ENCODE measurements around the gene PIK3C2B. TPM values are rescaled to one million over a fixed set of nuclear protein-coding genes. Genes with fewer than 3 reads are reported as not detected.

Gene PIK3C2B
- total and polyA plus RNA-seq, 4 experiments from 2014 or later = 0.13 to 46.9 (median 23.7) TPM

- intact Hi-C loops (cut with micrococcal nuclease) = loop anchor here (5.0 kb wide), 1 partner anchor 358 kb away; no protein-coding TSS in a partner anchor
- H3K4me1 ChIP-seq (ENCODE audit: insufficient read depth, low read length) = peaks cover 56% of the 10 kb centered on the region
- no peak for DNase-seq
- H3K9me3 ChIP-seq (ENCODE audit: control insufficient read depth in 1 of 2, low read length in 2 of 2) = no peaks in the 10 kb centered on the region
- ChIA-PET POLR2A (ENCODE audit: partially characterized antibody) (interaction anchor here (1.1 to 12.8 kb wide), 5 partner anchors 45 to 66 kb away, joined by 3 to 136 read pairs (median 4); partner anchors contain the start of genes MDM4 and PIK3C2B), CTCF (ENCODE audit: partially characterized antibody) (interaction anchor here (1.6 to 31.3 kb wide), 5 partner anchors 8 to 314 kb away, joined by 5 to 1077 read pairs (median 34); partner anchors contain the start of gene PIK3C2B)
- peak overlapping the region; percentile 76 for H3K27ac ChIP-seq (ENCODE audit: low read depth, low read length)
- Mint-ChIP-seq H3K27me3 (no peaks in the 10 kb centered on the region), H3K9me3 (no peaks in the 10 kb centered on the region), H3K4me1 (peaks cover 27 to 75% (median 51%) of the 10 kb centered on the region in 4 donors), H3K4me3 (peak overlapping the region in 1 of 8 donors; percentile 39), H3K36me3 (peaks cover 30 to 57% of the 10 kb centered on the region in 2 donors), H3K27ac (peak overlapping the region; percentile 80 to 94 (median 90))
- H3K4me3 ChIP-seq (ENCODE audit: low read length in 2 of 2) = no peak overlapping the region
- no peaks in the 10 kb centered on the region for H3K27me3 ChIP-seq (ENCODE audit: insufficient read depth, low read length)
- peaks cover 3% of the 10 kb centered on the region for H3K36me3 ChIP-seq (ENCODE audit: insufficient read depth, low read length)
Measured at GRCh38 chr1:204449678-204450280, 44.8 kb downstream of the PIK3C2B start.

- no peaks in the 10 kb centered on the region for H3K9me3 ChIP-seq (ENCODE audit: control insufficient read depth in 1 of 2, low read length in 2 of 2)
- intact Hi-C loops (cut with micrococcal nuclease) = loop anchor here (5.0 kb wide), 1 partner anchor 358 kb away; no protein-coding TSS in a partner anchor
- Mint-ChIP-seq H3K36me3 (peaks cover 32 to 58% of the 10 kb centered on the region in 2 donors), H3K4me3 (no peak overlapping the region), H3K4me1 (peaks cover 25 to 70% (median 46%) of the 10 kb centered on the region in 4 donors), H3K9me3 (no peaks in the 10 kb centered on the region), H3K27ac (peak overlapping the region; percentile 73 to 94 (median 85)), H3K27me3 (no peaks in the 10 kb centered on the region)
- ChIA-PET CTCF (ENCODE audit: partially characterized antibody) (interaction anchor here (1.6 to 31.3 kb wide), 7 partner anchors 8 to 358 kb away, joined by 5 to 1077 read pairs (median 8); partner anchors contain the start of gene PIK3C2B), POLR2A (ENCODE audit: partially characterized antibody) (interaction anchor here (1.1 to 12.8 kb wide), 4 partner anchors 46 to 67 kb away, joined by 3 to 136 read pairs (median 4); partner anchors contain the start of genes MDM4 and PIK3C2B)
- H3K36me3 ChIP-seq (ENCODE audit: insufficient read depth, low read length) = peaks cover 9% of the 10 kb centered on the region
- no peak overlapping the region for H3K4me3 ChIP-seq (ENCODE audit: low read length in 2 of 2)
- H3K27me3 ChIP-seq (ENCODE audit: insufficient read depth, low read length) = no peaks in the 10 kb centered on the region
- peaks cover 51% of the 10 kb centered on the region for H3K4me1 ChIP-seq (ENCODE audit: insufficient read depth, low read length)
- DNase-seq = no peak
- H3K27ac ChIP-seq (ENCODE audit: low read depth, low read length) = peak overlapping the region; percentile 40
Measured at GRCh38 chr1:204448991-204449677, 45.5 kb downstream of the PIK3C2B start.

- Histone ChIP-seq H3K27me3 (ENCODE audit: insufficient read depth, low read length) (no peaks in the 10 kb centered on the region), H3K4me1 (ENCODE audit: insufficient read depth, low read length) (peaks cover 45% of the 10 kb centered on the region), H3K4me3 (ENCODE audit: low read length in 2 of 2) (no peak overlapping the region), H3K27ac (ENCODE audit: low read depth, low read length) (peak overlapping the region; percentile 40), H3K9me3 (ENCODE audit: control insufficient read depth in 1 of 2, low read length in 2 of 2) (no peaks in the 10 kb centered on the region), H3K36me3 (ENCODE audit: insufficient read depth, low read length) (peaks cover 16% of the 10 kb centered on the region)
- ChIA-PET CTCF (ENCODE audit: partially characterized antibody) (interaction anchor here (1.2 to 31.3 kb wide), 10 partner anchors 9 to 359 kb away, joined by 3 to 1077 read pairs (median 10); partner anchors contain the start of gene PIK3C2B), POLR2A (ENCODE audit: partially characterized antibody) (interaction anchor here (1.1 to 12.8 kb wide), 3 partner anchors 46 to 65 kb away, joined by 4 to 136 read pairs (median 5); partner anchors contain the start of gene PIK3C2B)
- Mint-ChIP-seq H3K4me3 (peak overlapping the region in 1 of 8 donors; percentile 15), H3K27me3 (no peaks in the 10 kb centered on the region), H3K4me1 (peaks cover 24 to 68% (median 42%) of the 10 kb centered on the region in 4 donors), H3K9me3 (no peaks in the 10 kb centered on the region), H3K27ac (peak overlapping the region; percentile 64 to 94 (median 85)), H3K36me3 (peaks cover 36 to 64% of the 10 kb centered on the region in 2 donors)
- intact Hi-C loops (cut with micrococcal nuclease) = loop anchor here (5.0 kb wide), 1 partner anchor 359 kb away; no protein-coding TSS in a partner anchor
- DNase-seq = no peak
Measured at GRCh38 chr1:204448344-204448964, 46.2 kb downstream of the PIK3C2B start.

- DNase-seq = no peak
- no peaks in the 10 kb centered on the region for H3K27me3 ChIP-seq (ENCODE audit: insufficient read depth, low read length)
- H3K36me3 Mint-ChIP-seq = peaks cover 30 to 64% of the 10 kb centered on the region in 2 donors
- H3K27ac Mint-ChIP-seq = peak overlapping the region in 6 of 7 donors; percentile 45 to 93 (median 86)
- H3K27me3 Mint-ChIP-seq = no peaks in the 10 kb centered on the region
- H3K27ac ChIP-seq (ENCODE audit: low read depth, low read length) = no peak overlapping the region
- no peak overlapping the region for H3K4me3 Mint-ChIP-seq
- peaks cover 23% of the 10 kb centered on the region for H3K36me3 ChIP-seq (ENCODE audit: insufficient read depth, low read length)
- ChIA-PET POLR2A (ENCODE audit: partially characterized antibody) (interaction anchor here (1.3 to 12.8 kb wide), 5 partner anchors 47 to 66 kb away, joined by 4 to 136 read pairs (median 26); partner anchors contain the start of gene PIK3C2B), CTCF (ENCODE audit: partially characterized antibody) (interaction anchor here (1.2 to 31.3 kb wide), 12 partner anchors 10 to 360 kb away, joined by 3 to 1077 read pairs (median 14); partner anchors contain the start of gene PIK3C2B)
- H3K9me3 ChIP-seq (ENCODE audit: control insufficient read depth in 1 of 2, low read length in 2 of 2) = no peaks in the 10 kb centered on the region
- peaks cover 38% of the 10 kb centered on the region for H3K4me1 ChIP-seq (ENCODE audit: insufficient read depth, low read length)
- H3K4me1 Mint-ChIP-seq = peaks cover 17 to 61% (median 35%) of the 10 kb centered on the region in 4 donors
- H3K9me3 Mint-ChIP-seq = no peaks in the 10 kb centered on the region
- intact Hi-C loops (cut with micrococcal nuclease) = loop anchor here (2.0 to 5.0 kb wide), 2 partner anchors 47 to 360 kb away; partner anchors contain the start of gene PIK3C2B
- H3K4me3 ChIP-seq (ENCODE audit: low read length in 2 of 2) = no peak overlapping the region
Measured at GRCh38 chr1:204447736-204448135, 46.9 kb downstream of the PIK3C2B start.

GRCh38 chr1:204447190-204447589 lies 47.4 kb downstream of the PIK3C2B start:
- no peak overlapping the region for H3K4me3 ChIP-seq (ENCODE audit: low read length in 2 of 2)
- H3K4me1 Mint-ChIP-seq = peaks cover 16 to 59% (median 33%) of the 10 kb centered on the region in 4 donors
- peaks cover 33 to 68% of the 10 kb centered on the region in 2 donors for H3K36me3 Mint-ChIP-seq
- H3K27me3 Mint-ChIP-seq = no peaks in the 10 kb centered on the region
- no peaks in the 10 kb centered on the region for H3K9me3 ChIP-seq (ENCODE audit: control insufficient read depth in 1 of 2, low read length in 2 of 2)
- DNase-seq = no peak
- H3K27me3 ChIP-seq (ENCODE audit: insufficient read depth, low read length) = no peaks in the 10 kb centered on the region
- intact Hi-C loops (cut with micrococcal nuclease) = loop anchor here (2.0 to 5.0 kb wide), 2 partner anchors 48 to 360 kb away; partner anchors contain the start of gene PIK3C2B
- no peak overlapping the region for H3K4me3 Mint-ChIP-seq
- peaks cover 28% of the 10 kb centered on the region for H3K36me3 ChIP-seq (ENCODE audit: insufficient read depth, low read length)
- POLR2A ChIA-PET (ENCODE audit: partially characterized antibody) = interaction anchor here (1.0 to 12.8 kb wide), 5 partner anchors 30 to 66 kb away, joined by 3 to 136 read pairs (median 26); partner anchors contain the start of gene PIK3C2B
- CTCF ChIA-PET (ENCODE audit: partially characterized antibody) = interaction anchor here (0.7 to 31.3 kb wide), 24 partner anchors 7 to 360 kb away, joined by 3 to 1077 read pairs (median 6); partner anchors contain the start of genes MDM4 and PIK3C2B
- H3K9me3 Mint-ChIP-seq = no peaks in the 10 kb centered on the region
- H3K27ac ChIP-seq (ENCODE audit: low read depth, low read length) = peak overlapping the region; percentile 29
- H3K27ac Mint-ChIP-seq = peak overlapping the region; percentile 35 to 93 (median 84)
- peaks cover 33% of the 10 kb centered on the region for H3K4me1 ChIP-seq (ENCODE audit: insufficient read depth, low read length)

GRCh38 chr1:204446413-204447111 lies 48.0 kb downstream of the PIK3C2B start:
- intact Hi-C loops (cut with micrococcal nuclease) = loop anchor here (1.0 to 5.0 kb wide), 5 partner anchors 15 to 361 kb away; partner anchors contain the start of gene PIK3C2B
- H3K4me1 ChIP-seq (ENCODE audit: insufficient read depth, low read length) = peaks cover 27% of the 10 kb centered on the region
- Mint-ChIP-seq H3K36me3 (peaks cover 40 to 71% of the 10 kb centered on the region in 2 donors), H3K27ac (peak overlapping the region; percentile 88 to 94 (median 92)), H3K4me1 (peaks cover 14 to 54% (median 30%) of the 10 kb centered on the region in 4 donors), H3K27me3 (no peaks in the 10 kb centered on the region), H3K4me3 (peak overlapping the region in 1 of 8 donors; percentile 30), H3K9me3 (no peaks in the 10 kb centered on the region)
- H3K27ac ChIP-seq (ENCODE audit: low read depth, low read length) = peak overlapping the region; percentile 29
- no peaks in the 10 kb centered on the region for H3K9me3 ChIP-seq (ENCODE audit: control insufficient read depth in 1 of 2, low read length in 2 of 2)
- CTCF ChIA-PET (ENCODE audit: partially characterized antibody) = interaction anchor here (0.7 to 31.3 kb wide), 27 partner anchors 8 to 346 kb away, joined by 3 to 1077 read pairs (median 6); partner anchors contain the start of genes MDM4 and PIK3C2B
- H3K27me3 ChIP-seq (ENCODE audit: insufficient read depth, low read length) = no peaks in the 10 kb centered on the region
- no peak overlapping the region for H3K4me3 ChIP-seq (ENCODE audit: low read length in 2 of 2)
- POLR2A ChIA-PET (ENCODE audit: partially characterized antibody) = interaction anchor here (0.5 to 12.8 kb wide), 6 partner anchors 30 to 76 kb away, joined by 3 to 136 read pairs (median 15); partner anchors contain the start of gene PIK3C2B
- peaks cover 31% of the 10 kb centered on the region for H3K36me3 ChIP-seq (ENCODE audit: insufficient read depth, low read length)
- peak; percentile 76 to 81 (median 79) for DNase-seq

All from CD4-positive, alpha-beta memory T cell (primary cell).